C4-2B (cell line): Measurements from ENCODE around the gene FXYD3.

Experiments
- H3K27ac ChIP-seq: fragments of 450-650 bp; 2 replicates; pipeline ENCODE4 v1.5.1; 2017
- CTCF ChIP-seq: fragments of 450-650 bp; conservative IDR thresholded peaks from 2 replicates; pipeline ENCODE4 v1.5.1; 2017; ENCODE audit warnings: mild to moderate bottlenecking
- ZFX ChIP-seq: fragments of 450-650 bp; IDR thresholded peaks from 2 replicates; pipeline ENCODE4 v1.6.1; 2017

FXYD3 gene

GRCh38 chr19:35142606-35143230 is 27.1 kb downstream of the FXYD3 start:
- TF ChIP-seq ZFX (no peak), CTCF (peak; percentile 83)
- H3K27ac ChIP-seq, result no peak overlapping the region

- no peak for TF ChIP-seq ZFX
- peak; percentile 47; the same call in 1 of the 2 replicates for TF ChIP-seq CTCF
- H3K27ac ChIP-seq, result no peak within 1 kb of the TSS
These were observed 27.6 kb downstream of the FXYD3 start, which contains the start of gene FXYD7 for GRCh38 chr19:35143231-35143715. Gene FXYD7 (plus strand): TSS chr19:35143255. CDS start chr19:35143334, 79 bp downstream.

GRCh38 chr19:35143818-35144217 is 28.2 kb downstream of the FXYD3 start:
- H3K27ac ChIP-seq, result no peak overlapping the region
- TF ChIP-seq CTCF, result no peak
- TF ChIP-seq ZFX, result no peak

- TF ChIP-seq ZFX (no peak), CTCF (no peak)
- H3K27ac ChIP-seq, result no peak overlapping the region
These were observed 28.6 kb downstream of the FXYD3 start for GRCh38 chr19:35144259-35144599.

- TF ChIP-seq ZFX, result no peak
- no peak for TF ChIP-seq CTCF
- H3K27ac ChIP-seq, result no peak overlapping the region
These were observed 29.2 kb downstream of the FXYD3 start for GRCh38 chr19:35144600-35145436.

- TF ChIP-seq CTCF, result no peak
- no peak for TF ChIP-seq ZFX
- H3K27ac ChIP-seq, result no peak overlapping the region
These were observed 31.3 kb downstream of the FXYD3 start for GRCh38 chr19:35146746-35147459.
